OCI-LY1 (cell line): ENCODE measurements around the gene MAN1C1.

Experiments used
- H2AFZ ChIP-seq: fragments of 200-600 bp; sonication (generic), shearing (Covaris generic); 2 replicates; pipeline ENCODE4 v1.6.0; 2014; ENCODE audit warnings: antibody characterized with exemption, mild to moderate bottlenecking, low read length
- H3F3A ChIP-seq: fragments of 200-600 bp; sonication (generic), shearing (Covaris generic); 2 replicates; pipeline ENCODE4 v1.6.0; 2014; ENCODE audit warnings: mild to moderate bottlenecking, antibody characterized with exemption, low read length, moderate library complexity; ENCODE audit not compliant: insufficient read depth
- H3K27ac ChIP-seq: fragments of 200-600 bp; sonication (generic); 2 replicates; pipeline ENCODE4 v1.5.1; 2014; ENCODE audit warnings: low read length, mixed run types, mild to moderate bottlenecking, low read depth; ENCODE audit not compliant: poor library complexity, severe bottlenecking
- H3K27me3 ChIP-seq: fragments of 200-600 bp; sonication (generic); 2 replicates; pipeline ENCODE4 v1.6.0; 2014; ENCODE audit warnings: antibody characterized with exemption, mild to moderate bottlenecking, low read length, moderate library complexity; ENCODE audit not compliant: insufficient read depth
- H3K36me3 ChIP-seq: fragments of 200-600 bp; sonication (generic); 2 replicates; pipeline ENCODE4 v1.6.1; 2014; ENCODE audit warnings: mild to moderate bottlenecking, antibody characterized with exemption, low read length, moderate library complexity, mixed read lengths; ENCODE audit not compliant: insufficient read depth
- H3K4me1 ChIP-seq: fragments of 200-600 bp; sonication (generic); 2 replicates; pipeline ENCODE4 v1.5.1; 2014; ENCODE audit warnings: mild to moderate bottlenecking, low read length, moderate library complexity; ENCODE audit not compliant: insufficient read depth, severe bottlenecking
- H3K4me2 ChIP-seq: fragments of 200-600 bp; sonication (generic), shearing (Covaris generic); 2 replicates; pipeline ENCODE4 v1.6.1; 2014; ENCODE audit warnings: low read length
- H3K4me3 ChIP-seq: fragments of 200-600 bp; sonication (generic); 2 replicates; pipeline ENCODE4 v1.5.1; 2014; ENCODE audit warnings: low read length, low read depth, mild to moderate bottlenecking, mixed read lengths; ENCODE audit not compliant: poor library complexity, severe bottlenecking
- H3K79me2 ChIP-seq: fragments of 200-600 bp; shearing (Covaris generic); 2 replicates; pipeline ENCODE4 v1.6.1; 2016; ENCODE audit warnings: mixed run types, low read length, mixed read lengths; ENCODE audit not compliant: insufficient read depth
- H3K9ac ChIP-seq: fragments of 200-600 bp; sonication (generic), shearing (Covaris generic); 2 replicates; pipeline ENCODE4 v1.6.1; 2014; ENCODE audit warnings: mild to moderate bottlenecking, low read length, mixed read lengths
- H3K9me2 ChIP-seq: fragments of 200-600 bp; sonication (generic), shearing (Covaris generic); 2 replicates; pipeline ENCODE4 v1.6.1; 2014; ENCODE audit warnings: low read depth, mild to moderate bottlenecking, low read length, mixed read lengths
- H3K9me3 ChIP-seq: fragments of 200-600 bp; shearing (Covaris generic); 2 replicates; pipeline ENCODE4 v1.6.1; 2014; ENCODE audit warnings: low read length, mixed read lengths
- H4K20me1 ChIP-seq: fragments of 200-600 bp; sonication (generic), shearing (Covaris generic); 2 replicates; pipeline ENCODE4 v1.6.0; 2016; ENCODE audit warnings: mild to moderate bottlenecking, low read length; ENCODE audit not compliant: insufficient read depth
- EZH2 ChIP-seq: fragments of 200-600 bp; sonication (generic), shearing (Covaris generic); IDR thresholded peaks from 2 replicates; pipeline ENCODE4 v1.8.0; 2017; ENCODE audit warnings: borderline replicate concordance, mixed run types, mild to moderate bottlenecking, antibody characterized with exemption, low read length, moderate library complexity, mixed read lengths
- TF ChIP-seq, protein P1 (sequence below): fragments of 200-600 bp; sonication (generic), shearing (Covaris generic); IDR thresholded peaks from 2 replicates; pipeline ENCODE4 v1.5.1; 2017; ENCODE audit warnings: mild to moderate bottlenecking, antibody characterized with exemption, low read length, moderate library complexity, mixed read lengths

The MAN1C1 gene

DNA sequence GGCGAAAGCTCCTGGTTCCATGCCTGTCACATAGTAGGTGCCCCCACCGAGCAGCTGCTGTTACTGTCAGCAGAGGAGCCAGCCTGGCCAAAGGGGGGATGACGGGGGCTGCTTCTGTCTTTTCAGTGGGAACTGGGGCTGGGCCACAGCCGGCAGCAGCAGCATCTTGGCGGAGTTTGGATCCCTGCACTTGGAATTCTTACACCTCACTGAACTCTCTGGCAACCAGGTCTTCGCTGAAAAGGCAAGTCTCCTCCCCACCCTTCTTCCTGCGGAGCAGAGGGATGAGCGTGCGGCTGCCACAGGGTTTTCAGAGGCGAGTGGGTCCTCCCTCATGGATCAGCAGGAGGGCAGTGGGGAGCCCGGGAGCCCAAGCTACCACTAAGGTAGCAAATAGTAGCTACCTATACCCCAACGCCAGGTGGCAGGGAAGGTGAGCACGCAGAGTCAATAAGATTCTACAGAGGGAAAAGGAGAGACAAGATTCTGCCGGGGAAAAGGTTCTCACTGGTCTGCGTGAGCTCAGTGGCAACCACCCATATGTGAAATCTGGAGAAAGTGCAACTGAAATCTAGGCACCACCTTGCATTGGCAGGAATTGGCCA lies 142.0 kb downstream of the MAN1C1 start:
- H3K9me3 ChIP-seq, result no peaks in the 10 kb centered on the region
- no peak overlapping the region for H3K27ac ChIP-seq
- no peak for TF ChIP-seq EZH2
- TF ChIP-seq, protein P1, sequence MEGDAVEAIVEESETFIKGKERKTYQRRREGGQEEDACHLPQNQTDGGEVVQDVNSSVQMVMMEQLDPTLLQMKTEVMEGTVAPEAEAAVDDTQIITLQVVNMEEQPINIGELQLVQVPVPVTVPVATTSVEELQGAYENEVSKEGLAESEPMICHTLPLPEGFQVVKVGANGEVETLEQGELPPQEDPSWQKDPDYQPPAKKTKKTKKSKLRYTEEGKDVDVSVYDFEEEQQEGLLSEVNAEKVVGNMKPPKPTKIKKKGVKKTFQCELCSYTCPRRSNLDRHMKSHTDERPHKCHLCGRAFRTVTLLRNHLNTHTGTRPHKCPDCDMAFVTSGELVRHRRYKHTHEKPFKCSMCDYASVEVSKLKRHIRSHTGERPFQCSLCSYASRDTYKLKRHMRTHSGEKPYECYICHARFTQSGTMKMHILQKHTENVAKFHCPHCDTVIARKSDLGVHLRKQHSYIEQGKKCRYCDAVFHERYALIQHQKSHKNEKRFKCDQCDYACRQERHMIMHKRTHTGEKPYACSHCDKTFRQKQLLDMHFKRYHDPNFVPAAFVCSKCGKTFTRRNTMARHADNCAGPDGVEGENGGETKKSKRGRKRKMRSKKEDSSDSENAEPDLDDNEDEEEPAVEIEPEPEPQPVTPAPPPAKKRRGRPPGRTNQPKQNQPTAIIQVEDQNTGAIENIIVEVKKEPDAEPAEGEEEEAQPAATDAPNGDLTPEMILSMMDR, result no peak
- no peak overlapping the region for H3K9ac ChIP-seq
- H3K79me2 ChIP-seq, result no peaks in the 10 kb centered on the region
- H3F3A ChIP-seq, result no peaks in the 10 kb centered on the region
- H3K36me3 ChIP-seq, result no peaks in the 10 kb centered on the region
- H4K20me1 ChIP-seq, result no peaks in the 10 kb centered on the region
- H2AFZ ChIP-seq, result no peak overlapping the region
- H3K27me3 ChIP-seq, result no peaks in the 10 kb centered on the region; the same call in 1 of the 2 replicates
- H3K4me3 ChIP-seq, result no peak overlapping the region
- H3K4me2 ChIP-seq, result no peak overlapping the region
- no peaks in the 10 kb centered on the region for H3K9me2 ChIP-seq
- H3K4me1 ChIP-seq, result no peaks in the 10 kb centered on the region

DNA sequence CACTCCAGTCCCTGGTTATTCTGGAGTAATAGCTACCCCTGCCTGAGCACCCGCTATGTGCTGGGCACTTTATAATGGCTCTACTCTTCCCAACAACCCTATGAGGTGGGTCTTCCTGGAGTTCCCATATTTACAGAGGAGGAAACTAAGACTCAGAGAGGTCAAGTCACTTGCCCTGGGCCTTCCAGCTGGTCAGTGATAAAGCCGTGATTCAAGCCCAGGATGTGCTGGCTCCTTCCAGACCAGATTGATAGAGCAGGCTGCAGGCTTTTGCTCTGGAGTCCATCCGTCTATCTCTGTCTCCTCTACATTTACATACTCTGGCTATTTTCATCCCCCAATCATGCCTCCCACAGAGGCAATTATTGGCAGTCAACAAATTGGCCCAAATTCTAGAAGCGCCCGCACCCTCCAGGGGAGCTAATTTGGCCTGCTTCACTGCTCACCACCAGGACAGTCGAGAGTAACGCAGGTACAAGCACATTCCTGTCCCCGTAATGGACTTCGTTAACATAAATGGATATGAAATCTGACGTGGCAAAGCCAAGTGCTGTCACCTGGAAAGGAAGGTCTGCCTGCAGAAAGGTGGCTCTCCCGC lies 143.6 kb downstream of the MAN1C1 start:
- Histone ChIP-seq H3K4me3 (no peak overlapping the region), H3K9ac (no peak overlapping the region), H3K4me1 (no peaks in the 10 kb centered on the region), H3K9me2 (no peaks in the 10 kb centered on the region), H3K4me2 (no peak overlapping the region), H3K27ac (no peak overlapping the region), H3K9me3 (no peaks in the 10 kb centered on the region), H2AFZ (no peak overlapping the region), H4K20me1 (no peaks in the 10 kb centered on the region), H3K36me3 (no peaks in the 10 kb centered on the region), H3K27me3 (0 out of 2 replicates have a peak, but pooled peaks cover 1% of the 10 kb centered on the region), H3K79me2 (no peaks in the 10 kb centered on the region), H3F3A (no peaks in the 10 kb centered on the region)
- TF ChIP-seq EZH2, result no peak
- TF ChIP-seq, protein P1, result no peak

DNA sequence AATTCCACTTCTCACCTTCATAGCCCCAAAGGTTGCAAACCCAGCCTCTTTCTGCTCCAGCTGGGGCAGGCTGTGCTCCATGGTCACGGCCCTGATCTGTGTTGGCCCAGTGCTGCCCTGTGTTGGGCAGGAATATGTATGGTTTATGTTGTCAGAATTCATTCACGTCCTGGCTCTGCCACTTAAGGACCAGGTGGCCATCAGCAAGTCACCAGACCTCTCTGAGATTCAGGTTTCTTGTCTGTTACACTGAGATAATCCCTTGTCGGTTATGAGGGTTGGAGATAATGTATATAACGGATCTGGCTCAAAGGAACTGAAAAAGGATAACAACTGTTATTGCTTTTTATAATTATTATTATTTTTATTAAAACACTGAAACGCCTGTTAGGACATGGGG lies 144.3 kb downstream of the MAN1C1 start:
- H3K4me3 ChIP-seq, result no peak overlapping the region
- no peaks in the 10 kb centered on the region for H4K20me1 ChIP-seq
- no peaks in the 10 kb centered on the region for H3F3A ChIP-seq
- no peak overlapping the region for H2AFZ ChIP-seq
- H3K4me1 ChIP-seq, result no peaks in the 10 kb centered on the region
- H3K4me2 ChIP-seq, result no peak overlapping the region
- no peak overlapping the region for H3K9ac ChIP-seq
- TF ChIP-seq EZH2, result no peak
- no peak overlapping the region for H3K27ac ChIP-seq
- H3K79me2 ChIP-seq, result no peaks in the 10 kb centered on the region
- H3K27me3 ChIP-seq, result 0 out of 2 replicates have a peak, but pooled peaks cover 3% of the 10 kb centered on the region
- no peaks in the 10 kb centered on the region for H3K9me3 ChIP-seq
- H3K9me2 ChIP-seq, result no peaks in the 10 kb centered on the region
- H3K36me3 ChIP-seq, result no peaks in the 10 kb centered on the region
